Suppressor macrophage treated with lipopolysaccharide for 1 hour (primary cell): ENCODE measurements around the gene GUCA2B.
A peak's percentile ranks its signal among the peaks of the same experiment; 100 is the strongest.

ENCODE experiments used
- DNase-seq, 3 donors: peaks; one replicate each; pipeline ENCODE4 v3.0.0-alpha.2; 2020 to 2022

GUCA2B gene

DNA sequence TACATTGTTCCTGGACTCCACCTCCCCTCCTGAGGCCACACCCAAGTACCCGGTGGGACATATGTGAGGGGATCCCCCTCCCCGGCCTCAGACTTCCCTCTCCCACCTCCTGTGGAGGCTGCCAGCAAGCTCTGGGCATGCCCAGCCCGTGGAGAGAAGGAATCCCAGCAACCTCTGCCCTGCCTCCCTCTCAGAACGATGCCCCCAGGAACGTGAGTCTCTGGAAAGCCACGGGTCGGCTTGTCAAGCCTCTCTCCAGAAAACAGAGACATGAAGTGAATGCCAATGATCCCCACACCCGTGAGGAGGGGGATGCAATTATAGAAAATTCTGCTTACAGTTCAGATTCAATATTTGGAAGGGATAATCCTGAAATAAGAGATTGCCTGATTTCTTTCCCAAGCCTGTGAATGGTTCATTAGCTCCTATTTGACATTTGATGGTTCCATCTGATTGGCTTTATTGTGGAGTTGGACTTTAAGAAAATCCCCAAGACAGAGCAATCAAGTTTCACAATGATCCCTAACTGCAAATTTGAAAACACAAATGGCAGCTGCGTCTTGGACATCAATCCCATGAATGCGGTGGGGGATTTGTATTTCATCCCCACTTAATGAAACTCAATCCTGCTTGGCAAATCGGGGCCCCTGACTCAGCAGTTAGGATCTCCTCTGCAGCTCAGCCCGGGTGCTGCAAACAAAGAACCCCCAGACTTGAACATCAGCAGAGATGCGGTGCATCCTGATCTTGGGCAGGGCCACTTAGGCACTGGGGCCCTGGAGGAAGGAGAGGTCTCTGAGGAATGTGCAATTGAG lies 9.1 kb upstream of the GUCA2B start:
- DNase-seq = no peak

DNA sequence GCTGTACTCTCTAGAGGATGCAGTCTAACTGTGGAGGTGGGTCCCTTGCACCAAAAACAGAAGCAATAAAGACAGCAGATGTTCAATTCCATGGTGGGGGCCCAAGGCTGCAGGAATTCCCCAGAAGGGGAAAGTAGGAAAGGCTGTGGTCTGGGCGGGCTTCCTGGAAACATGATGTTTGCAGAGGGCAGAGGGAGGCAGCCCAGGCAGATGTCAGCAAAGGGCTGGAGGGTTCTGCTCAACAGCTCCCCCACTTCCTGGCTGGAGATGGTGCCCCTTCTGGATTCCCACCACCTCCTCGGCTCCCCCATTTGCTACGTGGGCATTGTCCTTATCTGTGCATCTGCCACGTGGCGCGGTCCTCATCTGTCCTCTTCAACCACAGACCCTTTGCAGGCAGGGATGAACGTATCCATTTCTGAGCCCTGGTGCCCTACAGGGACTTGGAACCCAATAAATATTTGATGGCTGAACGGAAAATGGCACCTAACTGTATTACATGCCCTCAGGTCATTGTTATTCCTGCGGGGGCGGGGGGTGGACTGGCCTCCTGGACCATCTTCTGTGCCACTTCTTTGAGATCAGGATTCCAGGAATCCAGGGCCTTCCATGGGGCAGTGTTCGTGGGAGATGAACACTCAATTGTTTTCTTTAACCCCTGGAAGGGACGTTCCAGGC lies 8.4 kb upstream of the GUCA2B start:
- DNase-seq = no peak

DNA sequence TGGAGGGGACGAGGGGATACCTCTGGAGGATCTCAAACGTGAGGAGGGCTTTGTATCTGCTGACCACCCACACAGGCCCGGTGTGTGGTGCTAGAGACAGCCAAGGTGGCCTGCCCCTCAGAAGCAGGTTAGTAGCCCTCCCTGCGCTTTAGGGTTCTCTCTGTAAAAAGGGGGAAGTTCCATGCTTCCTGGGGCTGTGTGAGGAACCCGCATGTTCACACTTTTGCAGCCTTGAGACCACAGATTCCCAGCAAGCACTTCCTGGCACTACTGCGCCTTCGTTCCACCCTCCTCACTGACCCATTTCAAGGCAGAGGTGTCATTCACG lies 7.9 kb upstream of the GUCA2B start:
- DNase-seq = peak; percentile 26 to 38 (median 32)

DNA sequence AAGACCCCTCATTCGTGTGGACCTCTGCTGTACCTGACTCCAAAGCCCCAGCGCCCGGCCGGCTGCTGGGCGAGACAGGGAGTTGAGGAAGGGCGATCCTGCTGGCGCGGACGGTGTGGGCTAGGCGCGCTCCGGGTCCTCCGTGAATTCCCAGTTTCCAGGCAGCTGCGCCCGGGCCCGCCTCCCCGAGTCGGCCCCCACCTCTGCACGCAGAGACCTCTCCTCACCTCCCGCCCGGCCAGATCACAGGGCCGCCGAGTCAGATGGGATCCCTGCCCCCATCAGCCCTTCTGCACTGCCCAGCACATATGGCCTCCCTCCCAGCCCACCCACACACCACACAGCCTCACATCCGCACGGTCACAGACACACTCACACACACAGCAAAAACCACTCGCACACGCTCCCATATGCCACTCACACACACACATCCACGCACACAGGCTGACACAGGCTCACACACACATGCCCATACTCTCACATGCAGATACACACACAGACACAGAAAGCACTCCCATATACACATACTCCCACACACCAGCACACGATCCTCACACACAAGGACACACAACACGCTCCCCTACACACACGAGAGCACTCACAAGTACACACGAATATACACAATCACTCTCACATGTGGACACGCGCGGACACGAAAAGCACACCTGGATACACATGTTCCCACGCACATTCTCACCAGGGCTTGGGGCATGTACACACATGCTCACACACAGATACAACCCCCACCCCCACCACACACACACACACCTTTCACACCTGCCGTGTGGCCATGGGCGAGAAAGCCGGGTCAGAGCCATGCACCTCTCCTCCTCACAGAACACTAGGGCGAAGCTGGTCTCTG lies 7.2 kb upstream of the GUCA2B start:
- DNase-seq = no peak

DNA sequence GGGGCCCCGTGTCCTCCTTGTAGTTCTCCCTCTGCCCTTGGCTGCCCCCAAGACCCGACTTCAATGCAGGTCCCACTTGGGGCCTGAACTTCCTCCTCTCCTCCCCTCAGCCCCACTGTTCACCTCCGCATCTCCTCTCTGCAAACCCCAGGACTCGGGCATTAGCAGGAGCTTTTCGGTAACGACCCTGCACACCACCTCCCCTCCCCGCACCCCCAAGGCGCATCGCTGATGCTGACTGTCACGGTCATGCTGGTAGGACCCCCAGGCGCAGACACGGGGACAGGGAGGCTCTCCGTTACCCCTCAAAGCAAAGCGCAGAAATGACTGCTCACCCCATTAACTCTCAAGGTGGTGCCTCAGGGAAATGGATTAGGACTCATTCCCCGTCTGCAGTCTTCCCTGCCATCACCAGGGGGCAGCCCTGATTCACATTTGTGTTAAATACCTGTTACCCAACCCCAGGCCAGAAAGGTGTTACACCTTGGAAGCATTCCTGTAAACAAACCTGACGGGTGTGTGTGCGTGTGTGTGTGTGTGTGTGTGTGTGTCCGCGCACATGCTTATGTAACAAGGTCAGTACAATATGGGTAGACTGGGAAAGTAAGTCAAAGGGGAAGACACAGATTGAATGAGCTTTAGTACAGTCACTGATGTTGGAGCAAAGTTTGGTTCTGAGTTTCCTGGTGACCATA lies 6.4 kb upstream of the GUCA2B start:
- peak; percentile 62 to 77 (median 65) for DNase-seq

DNA sequence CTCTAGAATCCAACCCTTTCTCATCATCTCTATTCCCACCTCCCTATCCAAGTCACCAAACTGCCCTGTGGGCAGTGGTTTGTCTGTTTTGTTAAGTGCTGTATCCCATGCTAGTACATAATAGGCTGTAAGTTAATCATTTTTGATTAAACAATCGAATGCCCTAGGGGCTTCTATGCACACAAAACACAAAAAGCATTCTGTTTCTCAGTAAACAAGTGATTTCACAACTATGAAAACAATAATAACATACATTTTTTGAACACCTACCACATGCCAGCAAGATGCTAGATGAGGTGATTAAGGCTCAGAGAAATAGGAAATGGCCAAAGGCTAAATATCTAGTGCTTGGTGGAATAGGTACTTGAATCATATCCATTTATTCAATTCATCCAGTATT lies 5.0 kb upstream of the GUCA2B start:
- no peak for DNase-seq

DNA sequence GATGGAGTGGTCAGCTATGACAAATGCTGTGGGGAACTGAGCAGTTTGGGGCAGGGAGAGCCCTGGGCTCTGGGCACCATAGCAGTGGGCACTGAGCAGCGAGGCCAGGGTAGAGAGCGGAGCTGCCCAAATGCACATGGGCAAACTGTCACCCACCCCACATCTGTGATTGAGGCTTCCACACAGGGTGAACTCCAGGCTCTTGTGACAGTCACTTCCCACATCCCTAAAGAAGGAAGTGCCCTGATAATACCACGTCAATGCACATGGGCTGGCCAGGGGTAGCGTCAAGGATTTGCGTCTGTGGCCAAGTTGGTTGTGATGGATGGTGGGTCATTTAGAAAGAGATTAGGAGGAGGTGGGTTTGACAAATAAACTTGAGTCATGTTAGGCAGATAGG lies 2.6 kb upstream of the GUCA2B start:
- peak; percentile 49 to 60 (median 53) for DNase-seq

DNA sequence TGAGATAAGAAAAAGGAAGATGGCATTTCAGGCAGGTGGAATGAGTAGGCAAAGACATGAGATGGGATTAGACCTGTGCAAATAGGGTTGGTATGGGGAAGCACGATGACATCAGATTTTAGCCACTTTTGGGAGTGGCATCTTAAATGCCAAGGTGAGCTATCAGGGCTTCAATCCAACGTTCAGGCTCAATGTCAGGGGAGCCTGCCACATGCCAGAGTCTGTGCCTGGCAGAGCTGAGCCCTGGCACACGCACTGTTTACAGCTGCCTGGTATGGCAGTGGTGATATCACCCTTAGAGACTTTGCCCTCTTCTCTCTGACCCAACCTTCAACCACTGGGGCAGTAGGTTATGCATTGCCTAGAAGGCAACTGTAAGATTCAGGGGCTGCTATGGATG lies 1.1 kb upstream of the GUCA2B start:
- no peak for DNase-seq

DNA sequence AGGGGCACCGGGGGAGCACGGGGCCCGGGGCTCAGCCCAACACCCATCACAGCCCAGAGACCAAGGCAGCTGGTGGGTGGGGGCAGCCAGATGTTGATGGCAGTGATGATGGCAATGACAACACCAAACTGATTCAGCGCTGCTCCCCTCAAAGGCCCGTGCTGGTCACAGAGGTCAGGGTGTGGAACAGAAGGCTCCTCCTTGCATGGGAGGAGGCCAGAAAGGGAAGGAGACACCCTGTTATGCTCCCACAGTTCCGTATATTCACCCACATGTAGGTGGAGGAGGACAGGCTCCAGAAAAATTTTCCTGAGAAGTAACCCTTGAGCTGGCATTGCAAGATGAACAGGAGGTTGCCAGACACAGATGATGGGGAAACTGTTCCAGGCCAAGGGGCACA lies 414 bp downstream of the GUCA2B start:
- DNase-seq = no peak

DNA sequence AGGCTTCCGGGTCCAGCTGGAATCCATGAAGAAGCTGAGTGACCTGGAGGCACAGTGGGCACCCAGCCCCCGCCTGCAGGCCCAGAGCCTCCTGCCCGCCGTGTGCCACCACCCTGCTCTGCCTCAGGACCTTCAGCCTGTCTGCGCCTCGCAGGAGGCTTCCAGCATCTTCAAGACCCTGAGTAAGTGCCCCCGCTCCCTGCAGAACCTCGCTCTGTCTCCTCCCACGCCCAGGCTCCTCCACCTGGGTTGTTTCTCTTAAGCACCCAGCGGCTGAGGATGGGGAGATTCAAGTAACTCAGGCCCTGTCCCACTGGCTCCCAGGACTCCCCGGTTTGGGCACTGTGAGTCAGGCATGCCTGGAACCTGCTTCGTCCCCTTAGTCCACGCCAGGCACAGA lies 1.5 kb downstream of the GUCA2B start:
- no peak for DNase-seq

DNA sequence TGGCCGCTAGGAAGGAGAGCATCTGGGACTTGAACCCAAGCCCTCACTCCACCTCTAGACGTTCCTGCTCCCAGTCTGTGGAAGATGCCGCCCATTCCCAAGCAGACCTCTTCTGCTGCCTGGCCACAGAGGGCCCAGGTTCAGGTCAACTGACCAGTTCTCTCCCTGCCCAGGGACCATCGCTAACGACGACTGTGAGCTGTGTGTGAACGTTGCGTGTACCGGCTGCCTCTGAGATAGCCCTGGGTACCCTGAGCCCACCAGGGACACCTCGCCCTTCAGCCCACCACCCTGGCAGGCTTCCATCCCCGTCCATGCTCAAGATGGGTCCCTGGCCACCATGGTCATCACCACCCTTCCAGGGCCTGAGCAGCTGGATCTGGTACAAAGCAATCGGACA lies 2.2 kb downstream of the GUCA2B start:
- DNase-seq = no peak

DNA sequence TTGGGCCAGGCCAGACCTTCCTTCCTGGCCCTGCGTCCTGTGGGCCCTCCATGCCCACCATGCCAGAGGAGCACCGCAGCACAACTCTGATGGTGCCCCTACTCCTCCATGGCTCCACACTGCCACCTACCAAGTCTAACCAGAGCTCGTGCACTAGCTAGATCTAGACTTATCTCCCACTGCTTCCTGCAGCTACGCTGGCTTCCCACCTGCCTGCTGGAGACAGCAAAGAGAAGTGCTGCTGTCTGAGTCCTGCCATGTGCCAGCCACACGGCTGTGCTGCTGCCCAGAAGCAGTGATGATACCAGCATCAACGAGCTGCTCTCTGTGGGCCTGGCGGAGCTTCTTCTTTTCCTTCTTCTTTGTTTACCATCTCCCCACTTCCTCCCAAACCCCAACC lies 4.5 kb downstream of the GUCA2B start:
- peak in 1 of 3 donors; percentile 23 for DNase-seq

DNA sequence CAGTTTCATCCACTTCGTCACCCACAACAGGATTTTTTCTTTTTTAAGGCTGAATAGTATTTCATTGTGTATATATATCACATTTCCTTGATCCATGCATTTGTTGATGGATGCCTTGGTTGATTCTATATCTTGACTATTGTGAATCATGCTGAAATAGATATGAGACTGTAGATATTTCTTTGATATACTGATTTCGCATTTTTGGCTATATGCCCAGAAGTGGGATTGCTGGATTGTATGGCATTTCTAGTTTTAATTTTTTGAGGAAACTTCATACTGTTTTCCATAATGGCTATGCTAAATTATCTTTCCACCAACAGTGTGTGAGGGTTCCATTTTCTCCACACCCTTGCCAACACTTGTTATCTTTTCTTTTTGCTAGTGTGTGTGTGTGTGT lies 5.0 kb downstream of the GUCA2B start:
- no peak for DNase-seq

DNA sequence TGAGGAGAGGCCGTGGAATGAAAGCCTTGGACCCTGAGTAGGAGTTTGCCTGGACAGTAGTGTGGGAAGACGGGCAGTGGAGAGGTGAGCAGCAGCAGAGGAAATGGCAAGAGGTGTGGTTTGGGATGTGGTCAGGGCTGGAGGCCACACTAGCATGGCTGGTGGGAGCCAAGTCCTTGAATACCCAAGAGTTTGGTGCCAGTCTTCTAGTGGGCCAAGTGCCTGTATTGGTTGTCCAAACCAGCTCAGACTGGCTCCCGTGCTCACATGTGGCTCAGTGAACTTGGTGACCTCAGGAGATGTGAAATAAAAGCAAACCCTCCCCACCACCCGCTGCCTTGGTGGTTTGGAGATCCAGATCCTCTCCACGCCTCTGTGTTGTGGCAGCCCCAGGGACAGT lies 9.0 kb downstream of the GUCA2B start:
- no peak for DNase-seq

DNA sequence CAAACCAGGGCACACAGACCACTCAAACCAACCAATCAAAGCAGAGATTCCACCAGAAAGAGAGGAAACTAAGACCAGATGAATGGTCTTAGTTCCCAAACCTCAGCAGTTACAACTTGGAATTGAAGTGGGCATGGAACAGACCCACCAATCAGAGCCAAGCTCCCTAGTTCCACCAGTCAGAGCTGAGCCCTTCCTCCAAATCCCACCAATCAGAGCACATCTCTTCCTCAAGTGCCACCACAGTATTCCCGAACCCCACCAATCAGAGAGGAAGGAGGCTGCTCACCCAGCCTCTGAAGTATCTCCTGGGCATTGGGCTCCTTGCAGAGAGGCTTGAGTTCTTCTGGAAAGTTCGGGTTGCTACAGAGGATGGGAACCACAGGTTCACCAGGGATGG lies 9.9 kb downstream of the GUCA2B start:
- no peak for DNase-seq

DNA sequence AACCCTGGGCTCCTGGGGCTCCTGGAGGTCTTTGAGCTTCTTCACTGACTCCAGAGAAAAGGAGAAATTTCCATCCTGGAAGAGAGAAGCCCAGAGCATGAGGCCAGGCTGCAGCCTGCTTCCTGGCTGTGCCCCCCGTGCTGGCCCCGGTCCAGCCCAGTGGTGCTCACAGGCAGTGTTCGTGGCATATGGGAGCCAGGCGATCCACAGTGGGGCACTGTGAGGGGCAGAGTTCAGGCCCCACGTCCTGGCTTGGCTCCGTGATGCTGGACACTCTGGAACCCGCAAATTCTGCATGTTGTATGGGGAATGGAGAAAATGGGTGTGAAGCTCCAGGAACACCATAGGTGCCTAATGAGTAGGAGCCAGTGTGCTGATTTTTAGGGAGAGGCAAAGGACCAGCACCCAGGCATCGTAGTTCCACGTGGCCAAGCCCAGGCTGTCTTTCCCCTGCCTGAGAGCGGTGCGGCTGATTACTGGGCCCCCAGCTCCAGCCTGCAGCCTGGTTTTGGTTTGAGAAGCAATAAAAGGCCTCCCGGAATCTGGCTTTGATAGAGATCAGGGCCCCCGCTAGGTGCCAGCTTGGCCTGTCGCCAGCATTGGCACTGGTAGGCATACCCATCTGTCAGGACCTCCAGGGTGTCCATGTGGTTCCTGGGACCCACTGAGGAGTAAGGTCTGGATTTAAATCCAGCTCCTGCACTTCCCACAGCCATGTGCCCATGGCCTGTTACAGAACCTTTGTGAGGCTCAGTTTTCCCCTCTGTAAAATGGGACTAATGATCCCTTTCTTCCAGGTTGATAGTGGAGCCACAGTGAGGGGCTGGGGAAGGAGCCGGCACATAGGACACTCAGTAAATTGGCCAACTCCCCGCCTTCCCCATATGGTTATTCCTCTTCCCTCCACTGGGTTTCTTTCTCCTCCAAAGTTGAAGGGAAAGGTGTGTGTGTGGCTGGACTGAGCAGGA lies 10.6 kb downstream of the GUCA2B start:
- DNase-seq = no peak

DNA sequence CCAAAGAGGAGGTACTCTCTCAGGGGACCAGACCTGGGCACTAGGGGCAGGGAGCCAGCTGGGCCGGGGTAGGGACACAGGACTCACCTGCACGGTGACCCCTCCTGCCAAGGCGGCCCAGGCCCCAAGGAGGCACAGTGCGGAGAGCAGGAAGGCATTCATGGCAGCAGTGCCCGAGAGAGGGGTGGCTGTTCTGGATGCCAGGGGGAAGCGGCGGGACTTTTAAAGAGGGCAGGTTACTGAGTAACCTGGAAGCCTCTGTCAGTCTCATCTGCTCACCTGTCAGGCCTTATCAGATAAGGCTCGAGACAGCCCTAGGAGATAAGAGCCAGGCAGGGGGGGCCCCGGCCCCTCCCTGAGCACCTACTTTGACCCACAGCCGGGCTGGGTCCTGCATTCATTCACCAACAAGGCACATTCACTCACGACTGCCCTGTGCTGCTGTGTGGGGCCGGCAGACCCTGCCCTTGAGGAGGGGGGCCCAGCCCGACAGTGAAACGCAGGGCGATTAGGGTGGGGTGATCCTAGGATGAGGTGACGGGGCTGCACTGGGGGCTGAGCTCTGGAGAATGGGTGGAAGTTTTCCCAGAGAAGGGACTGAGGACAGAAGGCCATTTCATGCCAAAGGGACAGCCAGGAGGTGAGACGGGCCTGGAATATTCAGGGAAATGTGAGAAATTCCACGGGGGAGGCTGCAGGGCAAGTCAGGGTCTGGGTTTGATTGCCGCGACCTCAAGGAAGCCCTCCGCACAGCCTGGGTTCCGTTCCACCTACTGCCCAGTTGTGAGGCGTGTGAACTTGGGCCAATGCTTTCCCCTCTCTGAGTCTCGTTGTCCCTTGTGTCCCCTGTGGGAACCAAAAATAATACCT lies 11.6 kb downstream of the GUCA2B start, which contains the start of gene GUCA2A:
Gene GUCA2A (minus strand): TSS at position 195 of the 870 bp plus-strand sequence. CDS start 33 bp downstream, at position 162.
- DNase-seq = no peak

DNA sequence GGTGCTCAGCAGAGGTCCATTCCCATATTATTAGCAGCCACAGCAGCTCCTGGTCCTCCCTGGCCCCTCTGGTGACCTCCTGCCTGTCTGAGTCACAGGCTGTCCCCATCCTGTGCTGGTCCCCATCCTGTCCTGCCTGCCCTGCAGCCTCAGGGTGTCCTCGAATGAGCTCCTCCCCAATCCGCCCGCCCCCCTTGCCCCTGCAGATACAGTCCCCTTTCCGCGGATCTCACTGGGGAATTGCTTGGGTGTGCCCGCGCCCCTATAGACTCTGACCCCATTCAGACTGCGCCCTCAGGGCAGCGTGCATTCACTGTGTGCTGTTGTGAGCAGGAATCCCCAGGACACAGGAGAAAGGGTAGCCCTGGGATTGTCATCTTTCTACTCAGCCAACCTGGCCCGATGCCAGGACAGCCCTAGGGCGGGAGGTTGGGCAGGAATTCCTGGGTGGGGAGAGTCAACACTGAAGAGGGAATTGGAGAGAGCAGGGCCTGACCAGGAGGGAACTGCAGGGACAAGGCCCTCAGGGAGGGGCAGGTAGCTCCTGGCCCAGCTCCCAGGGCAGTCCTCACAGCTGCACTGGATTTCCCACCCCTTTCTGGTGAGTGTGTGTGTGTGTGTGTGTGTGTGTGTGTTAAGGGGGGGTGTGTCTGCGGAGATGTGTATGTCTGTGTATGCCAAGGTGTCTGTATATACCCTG lies 12.5 kb downstream of the GUCA2B start:
- no peak for DNase-seq

DNA sequence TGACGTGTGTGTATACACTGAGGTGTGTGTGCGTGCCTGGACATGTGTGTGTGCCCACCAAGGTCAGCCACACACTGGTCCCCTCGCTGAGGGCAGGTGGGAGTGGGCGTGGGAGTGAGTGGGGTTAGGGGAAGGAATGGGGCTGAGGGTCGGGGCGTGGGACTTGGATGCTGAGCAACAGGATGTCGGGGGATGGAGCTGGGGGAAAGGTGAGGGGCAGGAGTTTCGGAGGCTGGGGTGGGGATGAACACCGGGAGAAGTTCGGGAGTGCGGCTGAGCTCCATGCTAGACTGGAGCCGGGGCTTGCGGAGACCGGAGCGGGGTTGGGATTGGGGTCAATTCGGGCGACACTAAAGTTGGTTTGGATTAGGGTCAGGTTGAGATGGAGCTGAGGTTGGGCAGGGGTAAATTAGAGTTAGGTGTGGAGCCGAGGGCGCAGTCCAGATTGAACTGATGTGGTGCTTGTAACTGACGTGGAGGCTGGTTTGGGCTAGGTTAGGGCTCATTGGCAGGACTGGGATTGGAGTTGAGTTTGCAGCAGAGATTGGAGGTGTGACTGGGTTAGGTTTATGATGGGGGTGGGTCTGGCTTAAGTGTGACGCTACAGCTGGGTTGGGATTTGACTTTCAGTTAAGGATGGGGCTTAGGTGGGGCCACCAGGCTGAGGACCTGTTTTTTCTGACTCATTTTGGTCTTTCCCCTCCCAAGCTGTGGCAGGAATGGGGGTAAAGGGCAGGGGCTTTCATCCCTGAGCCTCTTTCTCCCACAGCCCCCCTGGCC lies 14.6 kb downstream of the GUCA2B start:
- DNase-seq = no peak
